Glomerular visceral epithelial cell (primary cell): ENCODE measurements around the gene SSNA1.

Source experiments
- DNase-seq: peaks from one replicate; pipeline ENCODE4 v3.0.0-alpha.2; 2016; ENCODE audit errors: extremely low spot score

SSNA1 gene

DNA sequence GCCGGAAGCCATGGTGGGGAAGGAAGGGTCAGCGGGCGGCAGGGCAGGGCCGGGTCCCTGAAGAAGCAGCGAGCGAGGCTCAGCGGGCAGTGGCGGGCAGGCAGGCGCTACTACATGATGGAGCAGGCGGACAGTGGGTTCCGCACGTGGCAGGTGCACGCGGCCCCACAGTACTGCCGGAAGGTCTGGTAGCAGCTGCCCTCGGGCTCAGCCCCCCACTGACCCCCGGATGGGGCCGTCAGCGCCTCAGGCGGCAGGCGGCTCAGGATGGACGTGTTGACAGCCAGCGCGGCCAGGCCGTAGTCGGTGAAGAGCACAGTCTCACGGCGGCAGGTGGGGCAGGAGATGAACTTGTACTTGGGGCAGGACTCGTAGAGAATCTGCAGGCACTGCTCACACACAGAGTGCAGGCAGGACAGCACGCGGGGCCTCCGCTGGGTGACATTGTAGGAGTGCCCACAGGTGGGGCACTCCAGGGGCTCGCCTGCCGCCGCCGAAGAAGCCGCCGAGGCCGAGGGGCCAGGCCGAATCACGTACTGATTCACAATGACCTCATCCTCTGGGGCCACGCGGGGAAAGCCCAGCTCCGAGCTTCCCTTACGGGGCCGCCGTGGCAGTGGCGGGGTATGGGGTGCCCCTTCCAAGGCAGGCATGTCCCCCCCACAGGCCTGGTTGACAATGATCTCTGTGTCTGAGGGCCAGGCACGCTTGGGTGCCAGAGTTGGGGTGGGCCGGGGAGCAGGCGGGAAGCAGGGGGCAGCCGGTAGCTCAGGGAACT, 32.0 kb downstream of the SSNA1 start:
- no peak for DNase-seq

DNA sequence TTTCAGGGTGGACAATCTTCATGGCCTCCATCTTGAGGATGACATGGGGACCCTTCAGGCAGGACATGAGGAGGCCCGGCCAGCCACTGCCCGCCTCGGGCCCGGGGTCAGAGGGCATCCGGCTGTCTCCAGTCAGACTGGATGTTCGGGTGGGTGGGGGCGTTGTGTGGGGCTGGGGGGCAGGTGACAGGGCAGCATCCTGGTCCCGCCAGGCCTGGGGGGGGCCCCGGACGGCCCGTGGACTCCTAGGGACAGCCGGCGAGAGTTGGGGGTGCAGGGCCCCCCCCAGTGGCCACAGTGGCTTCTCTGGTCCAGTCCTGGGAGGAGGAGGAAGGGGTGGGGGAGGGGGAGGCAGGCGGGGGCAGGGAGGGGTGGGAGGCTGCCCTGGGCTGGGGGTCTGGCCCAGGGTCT, 32.6 kb downstream of the SSNA1 start:
- DNase-seq, result no peak

DNA sequence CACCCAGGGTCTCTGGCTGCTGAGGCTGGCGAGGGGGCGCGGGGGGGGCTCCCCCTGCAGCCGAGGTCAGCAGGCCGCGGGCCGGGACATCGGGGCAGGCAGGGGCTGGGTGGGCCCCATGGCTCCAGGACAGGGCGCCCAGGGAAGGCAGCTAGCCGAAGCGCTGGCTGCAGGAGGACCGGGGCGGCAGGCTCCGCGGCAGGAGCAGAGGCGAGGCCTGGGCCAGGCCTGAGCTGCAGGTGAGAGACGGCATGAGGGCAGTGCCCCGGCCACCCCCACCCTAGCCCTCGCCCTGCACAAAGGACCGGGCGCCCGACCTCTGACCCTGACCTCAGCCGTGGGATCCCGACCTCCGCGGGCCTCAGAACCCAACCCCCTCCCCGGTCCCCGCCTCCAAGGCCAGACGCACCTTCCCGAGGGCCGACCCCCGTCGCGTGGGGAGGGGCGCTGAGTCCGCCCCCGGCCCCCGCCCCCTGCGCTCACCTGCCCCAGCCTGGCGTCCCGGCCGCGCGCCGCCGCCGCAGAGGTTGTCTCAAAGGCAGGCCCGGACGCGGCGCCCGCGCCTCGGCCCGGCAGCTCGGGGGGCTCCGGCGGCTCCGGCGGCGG, 33.1 kb downstream of the SSNA1 start:
- no peak for DNase-seq

DNA sequence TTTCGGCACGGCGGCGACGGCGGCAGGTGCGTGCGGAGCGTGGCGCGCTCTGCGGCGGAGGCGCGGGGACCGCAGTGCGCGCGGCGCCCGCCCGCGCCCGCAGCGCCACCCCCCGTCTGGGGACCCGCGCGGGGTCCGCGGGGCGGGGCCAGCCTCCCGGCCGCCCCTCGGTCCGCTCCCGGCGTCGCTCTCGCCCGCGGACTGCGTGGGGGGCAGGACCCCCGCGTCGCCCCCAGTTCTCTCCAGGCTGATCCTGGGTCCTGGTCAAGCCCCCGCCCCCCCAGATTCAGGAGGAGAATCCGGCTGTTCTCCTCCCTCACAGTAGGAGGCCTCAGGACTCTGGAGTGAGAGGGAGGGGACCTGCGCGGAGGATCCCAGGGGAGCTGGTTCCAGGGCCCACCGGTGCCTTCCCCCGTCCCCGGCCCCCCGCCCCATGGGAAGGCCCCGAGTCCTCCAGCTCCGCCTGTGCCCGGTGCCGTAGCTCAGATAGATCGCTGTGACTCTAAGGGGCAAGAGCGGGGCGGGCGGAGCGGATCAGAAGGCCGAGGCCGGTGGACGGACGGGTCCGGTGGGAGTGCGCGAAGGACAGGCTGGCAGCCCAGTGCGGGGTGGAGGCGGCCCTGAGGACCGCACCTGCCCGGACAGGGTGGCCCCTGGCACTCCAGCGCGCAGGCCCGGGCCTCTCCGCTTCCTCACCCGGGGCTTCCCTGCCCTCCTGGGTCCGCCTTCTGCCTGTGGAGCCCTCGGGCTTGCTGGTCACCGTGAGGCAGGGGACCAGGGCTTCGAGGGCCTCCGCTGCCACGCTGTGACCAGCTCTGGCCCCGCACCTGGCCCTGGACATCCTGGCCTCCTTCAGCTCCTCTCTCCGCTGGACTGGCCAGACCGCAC, 34.0 kb downstream of the SSNA1 start, which contains the start of gene RNF208:
Gene RNF208 (minus strand): TSS at position 51 of the 888 bp plus-strand sequence. CDS start 1,028 bp downstream, outside the sequence.
- no peak for DNase-seq

DNA sequence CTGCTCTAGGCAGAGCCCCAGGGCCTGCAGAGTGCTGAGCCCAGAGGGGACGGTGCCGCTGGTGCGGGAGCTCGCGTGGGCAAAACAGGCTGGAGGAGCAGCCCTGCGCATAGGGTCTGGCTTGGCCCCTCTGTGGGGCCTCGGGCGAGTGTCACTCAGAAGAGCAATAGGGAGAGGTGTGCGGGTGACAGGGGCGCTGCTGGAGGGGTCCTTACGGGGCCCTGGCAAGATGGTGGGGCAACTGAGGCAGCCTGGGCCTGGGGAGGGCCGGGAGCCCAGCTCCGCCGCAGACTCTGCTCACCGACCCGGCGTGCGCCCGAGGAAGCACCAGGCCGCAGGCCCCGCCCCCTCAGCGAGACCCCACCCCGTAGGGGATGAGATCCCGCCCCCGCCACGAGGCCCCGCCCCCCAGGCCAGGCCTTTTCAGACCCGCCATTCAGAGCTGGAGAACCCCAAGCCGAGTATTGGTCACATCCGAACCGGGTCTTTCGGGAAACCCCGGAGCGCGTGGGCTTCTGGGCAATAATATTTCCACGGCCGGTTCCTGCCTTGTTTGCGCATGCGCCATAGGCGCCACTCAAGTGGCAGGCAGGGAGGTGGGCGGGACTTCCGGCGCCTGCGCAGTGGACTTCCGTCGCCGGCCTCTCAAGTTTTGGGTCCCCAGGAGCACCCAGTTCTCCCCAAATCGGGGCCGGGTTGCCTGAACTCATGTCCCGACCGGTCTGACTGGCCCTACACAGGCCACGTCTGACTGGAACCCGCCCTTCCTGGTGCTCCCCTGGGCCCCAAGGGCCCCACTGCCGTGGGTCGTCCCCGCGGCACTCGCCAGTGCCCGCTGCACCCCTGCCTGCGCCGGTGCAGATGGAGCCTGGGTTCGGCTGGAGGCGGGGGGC, 34.8 kb downstream of the SSNA1 start:
- DNase-seq, result peak; percentile 99

DNA sequence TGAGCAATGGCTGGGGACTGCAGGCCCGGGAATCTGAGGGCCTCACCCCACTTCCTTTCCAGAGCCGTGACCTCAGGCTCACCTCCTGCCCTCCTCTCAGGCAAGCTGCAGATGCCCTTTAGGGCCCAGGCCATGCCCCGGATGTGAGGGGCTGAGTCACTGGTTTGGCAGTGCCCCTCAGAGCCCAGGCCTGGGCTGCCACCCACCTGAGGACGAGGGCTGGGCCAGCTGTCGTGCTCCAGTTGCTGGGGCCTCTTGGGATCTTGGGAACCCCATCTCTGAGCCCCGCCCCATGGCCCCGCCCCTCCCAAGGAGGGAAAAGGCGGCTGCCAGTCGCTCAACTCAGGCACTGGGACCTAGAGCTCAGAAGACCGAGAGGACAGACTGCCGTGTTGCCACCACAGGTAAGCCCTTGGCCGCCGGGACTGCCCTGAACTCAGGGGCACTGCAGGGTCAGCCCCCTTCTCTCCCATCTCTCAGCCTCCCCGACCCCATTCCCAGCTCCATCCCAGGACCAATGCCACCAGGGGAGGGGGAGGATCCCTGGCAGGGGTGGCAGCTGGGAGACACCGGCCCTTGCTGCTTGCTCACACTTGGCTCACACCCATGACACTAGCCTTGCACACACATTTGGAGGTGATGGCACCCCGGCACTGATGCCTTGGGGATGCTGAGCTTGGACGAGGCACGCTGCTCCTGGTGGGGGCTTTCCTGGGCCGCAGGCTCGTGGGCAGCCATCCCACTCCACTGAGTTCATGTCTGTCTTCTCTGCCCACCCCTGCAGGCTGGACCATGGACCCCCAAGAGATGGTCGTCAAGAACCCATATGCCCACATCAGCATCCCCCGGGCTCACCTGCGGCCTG, 36.6 kb downstream of the SSNA1 start, which contains the start of gene CYSRT1:
Gene CYSRT1 (plus strand): TSS at position 345 of the 865 bp plus-strand sequence. CDS start 448 bp downstream, at position 793.
- no peak for DNase-seq

DNA sequence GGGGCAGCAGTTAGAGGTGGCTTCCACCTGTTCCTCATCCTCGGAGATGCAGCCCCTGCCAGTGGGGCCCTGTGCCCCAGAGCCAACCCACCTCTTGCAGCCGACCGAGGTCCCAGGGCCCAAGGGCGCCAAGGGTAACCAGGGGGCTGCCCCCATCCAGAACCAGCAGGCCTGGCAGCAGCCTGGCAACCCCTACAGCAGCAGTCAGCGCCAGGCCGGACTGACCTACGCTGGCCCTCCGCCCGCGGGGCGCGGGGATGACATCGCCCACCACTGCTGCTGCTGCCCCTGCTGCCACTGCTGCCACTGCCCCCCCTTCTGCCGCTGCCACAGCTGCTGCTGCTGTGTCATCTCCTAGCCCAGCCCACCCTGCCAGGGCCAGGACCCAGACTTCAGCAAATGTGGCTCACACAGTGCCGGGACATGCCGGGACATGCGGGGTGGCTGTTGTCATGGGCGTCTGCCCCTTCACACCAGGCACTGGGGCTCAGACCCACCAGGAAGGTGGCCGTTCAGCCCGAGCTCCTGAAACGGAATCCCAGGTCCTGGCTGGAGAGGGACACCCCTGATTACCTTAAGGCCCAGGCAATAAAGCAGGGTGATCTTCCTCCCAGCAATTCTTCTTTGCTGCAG, 37.3 kb downstream of the SSNA1 start:
- DNase-seq, result no peak

DNA sequence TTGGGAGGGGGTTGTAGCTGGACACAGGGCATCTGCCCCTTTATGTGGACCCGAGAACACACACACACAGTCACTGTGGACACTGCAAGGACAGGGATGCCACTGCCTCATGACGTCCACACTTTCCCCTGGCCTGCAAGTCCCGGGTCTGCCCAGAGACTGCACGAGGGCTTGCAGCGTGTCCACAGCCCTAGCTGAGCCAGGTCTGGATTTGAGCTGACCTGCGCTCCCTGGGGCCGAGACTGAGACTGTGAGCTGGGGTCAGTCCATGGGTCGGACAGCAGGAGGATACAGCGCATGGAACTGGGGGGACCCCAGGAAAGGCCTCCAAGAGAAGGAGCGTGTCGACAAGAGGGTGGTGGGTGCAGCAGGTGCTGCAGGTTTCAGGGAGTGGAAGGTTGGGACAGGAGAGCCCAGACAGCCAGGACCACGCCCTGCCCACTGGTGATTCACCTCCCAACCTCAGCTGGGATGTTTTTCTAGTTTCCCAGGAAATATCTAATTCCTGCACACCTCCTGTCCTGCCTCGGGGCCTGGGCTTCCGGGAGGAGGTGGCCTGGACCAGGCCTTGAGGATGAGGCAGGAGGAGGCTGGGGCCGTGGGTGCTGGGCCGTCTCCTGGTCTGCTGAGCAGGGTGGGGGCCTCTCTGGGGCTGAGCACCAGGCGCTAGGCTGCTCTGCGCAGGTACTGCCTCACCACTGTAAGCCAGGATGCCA, 38.0 kb downstream of the SSNA1 start:
- peak; percentile 78 for DNase-seq

DNA sequence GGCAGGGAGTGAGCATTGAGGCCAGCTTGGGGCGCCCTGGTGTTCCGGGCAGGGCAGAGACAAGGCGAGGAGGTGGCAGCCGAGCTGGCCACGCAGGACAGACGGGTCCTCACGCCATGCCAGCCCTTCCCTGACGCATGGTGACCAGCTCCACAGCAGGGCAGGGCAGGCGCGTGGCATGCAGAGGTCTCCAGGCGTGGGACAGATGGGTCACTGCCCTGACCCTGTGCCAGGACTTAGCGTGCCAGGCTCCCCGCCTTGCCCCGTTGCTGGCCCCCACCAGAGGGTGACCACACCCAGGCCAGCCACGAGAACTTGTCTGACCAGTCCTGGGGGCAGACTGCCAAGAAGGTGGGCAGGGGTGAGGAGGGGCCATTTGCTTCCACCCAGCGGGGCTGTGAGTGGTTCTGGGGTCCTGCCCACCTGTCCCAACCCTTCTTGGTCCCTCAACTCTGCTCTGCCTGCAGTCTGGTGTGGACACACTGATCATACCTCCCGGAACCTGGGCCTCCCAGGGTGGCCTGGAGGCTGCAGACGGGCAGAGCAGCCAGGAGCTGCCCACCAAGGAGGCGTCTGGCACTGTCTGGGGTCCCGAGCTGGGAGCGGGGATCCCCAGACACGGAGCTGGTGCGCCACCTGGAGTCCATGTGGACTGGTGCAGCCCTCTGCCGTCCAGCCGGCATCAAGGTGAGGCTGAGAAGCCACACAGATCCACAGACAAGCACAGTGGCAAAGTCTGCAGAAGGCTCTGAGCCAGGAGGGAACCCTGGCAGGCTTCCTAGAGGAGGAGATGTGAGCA, 38.8 kb downstream of the SSNA1 start, which contains the start of gene RNF224:
Gene RNF224 (plus strand): TSS at position 449 of the 799 bp plus-strand sequence. CDS start 834 bp downstream, outside the sequence.
- DNase-seq, result peak; percentile 86

DNA sequence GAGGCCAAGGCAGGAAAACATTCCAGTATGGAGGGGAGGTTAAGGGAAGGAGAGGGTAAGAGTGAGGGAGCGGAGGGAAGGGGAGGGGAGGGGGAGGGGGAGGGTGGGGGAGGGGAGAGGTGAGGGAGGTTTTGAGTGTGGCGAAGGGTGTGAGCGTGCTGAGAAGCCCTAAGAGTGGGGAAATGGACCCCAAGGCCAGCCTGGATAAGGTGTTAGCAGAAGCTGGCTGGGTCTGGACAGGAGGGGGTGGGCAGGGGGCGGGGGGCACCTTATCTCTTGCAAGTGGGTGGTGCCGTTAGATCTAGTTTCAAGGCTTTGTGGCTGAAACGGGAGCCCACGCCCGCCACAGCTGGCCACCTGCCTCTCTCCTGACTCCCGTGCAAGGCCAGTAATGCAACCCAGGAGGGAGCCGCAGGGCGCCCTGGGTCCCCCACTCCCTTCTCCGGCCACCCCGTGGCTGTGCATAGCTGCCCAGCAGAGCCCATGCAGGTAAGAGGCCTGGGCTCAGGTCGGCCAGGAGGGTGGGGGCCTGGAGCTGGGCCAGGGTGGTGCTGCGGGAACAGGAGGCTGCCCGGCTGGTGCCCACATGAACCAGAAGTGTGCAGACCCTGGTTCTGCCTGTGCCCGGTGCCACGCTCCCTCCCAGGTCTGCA, 39.5 kb downstream of the SSNA1 start:
- DNase-seq, result no peak

DNA sequence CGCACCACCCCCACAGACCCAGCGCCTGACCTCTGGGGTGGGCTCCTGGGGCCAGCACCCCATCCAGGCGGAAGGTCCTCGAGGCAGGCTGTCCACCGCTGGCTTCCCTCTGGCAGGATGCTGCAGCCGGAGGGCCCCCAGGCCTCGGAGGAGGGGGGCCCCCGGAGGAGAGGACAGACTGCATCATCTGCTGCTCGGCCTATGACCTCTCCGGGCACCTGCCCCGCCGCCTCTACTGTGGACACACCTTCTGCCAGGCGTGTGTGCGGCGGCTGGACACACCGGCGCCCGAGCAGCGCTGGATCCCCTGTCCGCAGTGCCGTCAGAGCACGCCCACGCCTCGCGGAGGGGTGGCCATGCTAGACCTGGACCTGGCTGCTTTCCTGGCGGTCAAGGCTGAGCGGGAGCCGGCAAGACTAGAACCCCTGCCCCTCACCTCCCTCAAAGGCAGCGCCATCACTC, 40.1 kb downstream of the SSNA1 start:
- no peak for DNase-seq

DNA sequence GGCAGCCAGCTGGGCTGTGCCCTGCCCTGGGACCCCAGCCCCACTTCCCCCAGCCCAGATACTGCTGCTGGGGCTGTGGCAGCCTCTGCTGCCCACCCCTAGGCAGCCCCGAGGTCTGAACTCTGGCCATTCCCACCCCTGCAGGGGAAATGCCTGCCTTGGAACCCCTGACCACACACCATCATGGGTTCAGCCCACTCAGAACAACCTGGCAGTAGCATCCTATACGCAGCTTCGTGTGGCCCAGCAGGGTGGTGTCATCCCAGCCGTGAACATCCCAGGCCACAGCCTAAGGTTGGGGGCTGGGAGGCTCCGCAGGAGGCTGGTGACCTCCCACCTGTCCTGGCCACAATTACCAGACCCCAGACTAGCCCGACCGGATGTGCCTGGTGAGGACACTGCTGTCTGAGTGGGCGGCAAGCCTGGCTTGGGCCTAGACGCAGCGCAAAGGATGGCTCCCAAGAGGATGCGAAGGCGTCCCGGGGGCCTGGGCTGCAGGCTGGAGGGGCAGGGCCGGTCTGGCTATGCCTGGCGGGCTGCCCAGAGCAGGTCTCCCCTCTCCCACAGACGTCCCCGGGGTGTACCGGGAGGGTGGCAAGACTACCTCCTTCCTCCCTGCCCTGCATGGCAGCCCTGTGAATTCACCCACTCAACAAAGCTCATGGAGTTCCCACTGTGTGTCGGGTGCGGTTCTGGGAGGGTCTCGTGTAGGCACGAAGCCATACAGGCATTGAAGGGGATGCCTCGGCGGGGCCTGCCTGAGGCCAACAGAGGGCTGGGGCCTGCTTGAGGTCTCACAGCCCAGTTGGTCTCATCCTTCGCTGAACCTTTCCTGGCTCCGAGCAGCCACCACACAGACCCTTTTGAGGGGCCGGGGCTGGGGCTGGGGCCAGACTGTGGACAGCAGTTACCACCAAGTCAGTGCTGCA, 40.8 kb downstream of the SSNA1 start:
- DNase-seq, result no peak

DNA sequence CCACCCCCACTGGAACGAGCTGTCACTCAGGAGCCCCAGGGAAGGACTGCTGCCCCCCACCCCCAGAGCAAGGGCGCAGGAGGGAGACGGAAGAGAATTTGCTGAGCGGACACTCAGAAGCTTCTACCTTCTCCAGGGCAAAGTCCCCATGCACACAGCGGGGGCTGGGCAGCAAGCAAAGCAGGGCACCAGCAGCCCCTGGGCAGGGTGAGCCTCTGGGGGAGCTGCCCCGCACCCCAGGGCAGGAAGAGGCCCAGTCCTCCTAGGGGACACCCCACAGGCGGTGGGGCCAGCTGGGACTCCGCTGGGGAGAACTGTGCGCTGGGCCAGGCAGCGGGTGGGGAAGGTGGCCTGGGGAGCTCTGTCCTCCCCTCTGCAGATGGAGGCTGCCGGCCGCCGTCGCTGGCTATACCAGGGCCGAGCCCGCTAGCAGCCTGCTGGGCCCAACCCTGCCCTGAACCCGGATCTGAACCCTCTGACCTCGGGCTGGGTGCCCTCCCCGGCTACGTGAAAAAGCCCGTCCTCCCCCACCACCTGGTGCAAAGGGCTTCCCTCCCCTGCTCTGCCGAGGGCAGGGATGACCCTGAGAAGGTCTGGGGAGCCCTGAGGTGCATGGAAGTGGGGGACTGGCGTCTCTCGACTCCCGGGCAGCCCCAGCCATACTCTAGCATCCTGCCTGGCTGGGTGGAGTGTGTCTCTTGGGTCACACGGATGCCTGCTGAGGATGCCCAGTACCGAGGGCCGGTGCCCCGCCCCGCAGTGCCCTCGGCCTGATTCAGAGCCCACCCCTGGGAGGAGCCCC, 41.6 kb downstream of the SSNA1 start:
- DNase-seq, result no peak

DNA sequence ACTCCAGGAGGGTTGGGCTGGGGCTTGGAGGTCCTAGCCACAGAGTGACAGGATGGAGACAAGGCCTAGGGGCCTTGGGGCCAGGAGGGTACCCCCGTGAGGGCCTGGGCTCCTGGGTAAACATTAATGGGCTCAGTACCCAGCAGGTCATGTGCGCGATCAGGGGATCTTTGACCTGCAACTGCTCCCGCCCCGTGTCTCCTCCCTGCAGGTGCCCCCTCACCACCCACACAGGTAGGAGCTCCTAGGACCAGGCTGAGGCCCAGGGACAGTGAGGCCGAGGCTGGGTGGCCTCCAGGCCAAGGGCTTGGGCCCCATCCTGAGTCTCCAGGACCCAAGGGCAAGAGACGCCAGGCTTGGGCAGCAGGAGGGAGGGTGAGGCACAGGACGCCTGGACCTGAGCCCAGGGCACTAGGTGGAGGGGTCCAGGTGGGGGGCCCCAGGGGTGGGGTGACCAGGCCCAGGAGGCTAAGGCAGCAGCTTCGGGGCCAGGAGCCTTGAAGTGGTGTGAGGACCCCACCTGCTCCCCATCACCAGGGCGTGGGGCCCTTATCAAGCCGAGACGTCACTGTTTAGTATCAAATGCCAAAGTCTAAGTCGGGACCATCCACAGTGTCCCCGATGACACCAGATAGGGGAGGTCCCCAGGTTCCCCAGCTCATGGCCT, 42.4 kb downstream of the SSNA1 start, which contains the start of gene SLC34A3:
Gene SLC34A3 (plus strand): TSS at position 197 of the 667 bp plus-strand sequence. CDS start 802 bp downstream, outside the sequence.
- DNase-seq, result no peak
